ENCODE results near the gene RPL22.

GRCh38 chr1:6246497-6247467, 47.4 kb upstream of the RPL22 start:
- TF ChIP-seq ZBTB43 (CRISPR knock-in tag; IDR thresholded peaks at IDR 0.05) (no peak), ZNF416 (CRISPR knock-in tag; IDR thresholded peaks at IDR 0.05) (peak; percentile 56; the same call in 1 of the 2 replicates), CTCF (IDR thresholded peaks at IDR 0.05) (peak; percentile 99), MAX (CRISPR knock-in tag; IDR thresholded peaks at IDR 0.05) (no peak; the same call in 1 of the 2 replicates), NR1H2 (CRISPR knock-in tag; IDR thresholded peaks at IDR 0.05) (no peak), ETV6 (CRISPR knock-in tag; IDR thresholded peaks at IDR 0.05) (no peak; the same call in 1 of the 2 replicates), OVOL2 (CRISPR knock-in tag; IDR thresholded peaks at IDR 0.05; ENCODE audit: borderline replicate concordance) (no peak), GRHL2 (CRISPR knock-in tag; IDR thresholded peaks at IDR 0.05; ENCODE audit: insufficient replicate concordance, severe bottlenecking) (no peak), NFYB (CRISPR knock-in tag; conservative IDR thresholded peaks at IDR 0.05; ENCODE audit: low read depth) (no peak)
